ENCODE results near the gene TMOD3.
A peak's percentile ranks its signal among the peaks of the same experiment; 100 is the strongest.
"Not testable (repeated sequence)": the region's sequence is repeated elsewhere in the genome, so short reads cannot be mapped to it uniquely, and the experiment has no call there.

Gene TMOD3

GRCh38 chr15:51829376-51830275 lies at the start of gene TMOD3:
TSS of gene TMOD3 (plus strand) at chr15:51829653. CDS start at chr15:51862885, 33,232 bp downstream.
- peak; percentile 95 for DNase-seq (ENCODE audit: low spot score)
- in situ Hi-C loops (cut with MboI; ENCODE audit: low pct_unique_long_range_greater_than_20kb, low sequenced_read_pairs, unreplicated experiment) = no loop called here

GRCh38 chr15:51780636-51781035 lies 48.8 kb upstream of the TMOD3 start:
- in situ Hi-C loops (cut with MboI; ENCODE audit: low pct_unique_long_range_greater_than_20kb, low sequenced_read_pairs, unreplicated experiment) = loop anchor here (5.0 kb wide), 1 partner anchor 133 kb away; no protein-coding TSS in a partner anchor
- no peak for DNase-seq (ENCODE audit: low spot score)
- TF ChIP-seq CTCF (IDR thresholded peaks at IDR 0.05; ENCODE audit: extremely low read depth, insufficient read depth, missing control alignments) = no peak

More at GRCh38 chr15:51829376-51830275, at the start of gene TMOD3:
- no peak for TF ChIP-seq CTCF (IDR thresholded peaks at IDR 0.05; ENCODE audit: extremely low read depth, insufficient read depth, missing control alignments)

GRCh38 chr15:51781506-51781905 lies 47.9 kb upstream of the TMOD3 start:
- DNase-seq (ENCODE audit: low spot score) = no peak

GRCh38 chr15:51782357-51782896 lies 47.0 kb upstream of the TMOD3 start:
- in situ Hi-C loops (cut with MboI; ENCODE audit: low pct_unique_long_range_greater_than_20kb, low sequenced_read_pairs, unreplicated experiment) = loop anchor here (5.0 kb wide), 1 partner anchor 135 kb away; no protein-coding TSS in a partner anchor
- no peak for TF ChIP-seq CTCF (IDR thresholded peaks at IDR 0.05; ENCODE audit: extremely low read depth, insufficient read depth, missing control alignments)
- no peak for DNase-seq (ENCODE audit: low spot score)

More at GRCh38 chr15:51781506-51781905, 47.9 kb upstream of the TMOD3 start:
- no peak for TF ChIP-seq CTCF (IDR thresholded peaks at IDR 0.05; ENCODE audit: extremely low read depth, insufficient read depth, missing control alignments)
- in situ Hi-C loops (cut with MboI; ENCODE audit: low pct_unique_long_range_greater_than_20kb, low sequenced_read_pairs, unreplicated experiment) = loop anchor here (5.0 kb wide), 1 partner anchor 134 kb away; no protein-coding TSS in a partner anchor

- no peak for TF ChIP-seq CTCF (IDR thresholded peaks at IDR 0.05; ENCODE audit: extremely low read depth, insufficient read depth, missing control alignments)
- DNase-seq (ENCODE audit: low spot score) = no peak
- in situ Hi-C loops (cut with MboI; ENCODE audit: low pct_unique_long_range_greater_than_20kb, low sequenced_read_pairs, unreplicated experiment) = loop anchor here (5.0 kb wide), 1 partner anchor 137 kb away; no protein-coding TSS in a partner anchor
Measured at GRCh38 chr15:51783967-51784366, 45.5 kb upstream of the TMOD3 start.

- DNase-seq (ENCODE audit: low spot score); in situ Hi-C loops (cut with MboI; ENCODE audit: low pct_unique_long_range_greater_than_20kb, low sequenced_read_pairs, unreplicated experiment): not testable (repeated sequence)
Measured at GRCh38 chr15:51787130-51787529, 42.3 kb upstream of the TMOD3 start.

GRCh38 chr15:51792474-51792873 lies 37.0 kb upstream of the TMOD3 start:
- in situ Hi-C loops (cut with MboI; ENCODE audit: low pct_unique_long_range_greater_than_20kb, low sequenced_read_pairs, unreplicated experiment); DNase-seq (ENCODE audit: low spot score): not testable (repeated sequence)
